Upper lobe of left lung (tissue), 4 donors: Measurements from ENCODE around the gene ALDH5A1.

ENCODE experiments used
- EP300 ChIP-seq, 4 donors: sonication (generic); formaldehyde crosslinking; IDR thresholded peaks; one replicate each; pipeline ENCODE4 v1.5.1; 2017; ENCODE audit warnings: antibody characterized with exemption in 4 of 4, control low read depth in 2 of 4
- POLR2A ChIP-seq, 4 donors: fragments of 450-650 bp; IDR thresholded peaks; one replicate each; pipeline ENCODE4 v1.5.1; 2016 to 2017; ENCODE audit warnings: antibody characterized with exemption in 4 of 4, mild to moderate bottlenecking in 2 of 4
- POLR2AphosphoS5 ChIP-seq, 2 donors: sonication (generic); formaldehyde crosslinking; IDR thresholded peaks; one replicate each; pipeline ENCODE4 v1.5.1; 2017; ENCODE audit warnings: antibody characterized with exemption in 2 of 2
- TF ChIP-seq, protein P1 (sequence below), 6 experiments: fragments of 450-650 bp in 4 of 6; fragments of 200-600 bp in 2 of 6; sonication (generic) in 2 of 6; IDR thresholded peaks; one replicate each; pipeline ENCODE4 v1.5.1; 2016 to 2019; ENCODE audit warnings: antibody characterized with exemption in 6 of 6

DNA sequence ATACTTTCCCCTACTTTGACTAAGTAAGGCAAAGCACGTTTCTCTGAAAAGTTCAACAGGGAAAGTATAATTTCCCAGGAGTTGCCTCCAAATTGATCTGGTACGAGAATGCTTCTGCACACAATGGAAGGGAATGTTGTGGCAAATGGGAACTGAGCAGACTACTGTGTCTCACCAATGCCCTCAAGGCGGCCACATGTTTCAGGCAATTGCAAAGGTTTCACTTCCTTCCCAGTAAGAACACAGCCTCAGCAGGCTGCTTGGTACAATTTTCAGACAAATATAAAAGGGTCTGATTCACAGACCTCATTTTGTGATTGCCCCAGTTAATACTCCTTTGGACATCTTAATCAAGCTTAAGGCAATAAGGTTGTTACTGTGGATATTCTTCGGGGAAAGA lies 80.0 kb downstream of the ALDH5A1 start:
- TF ChIP-seq, protein P1, sequence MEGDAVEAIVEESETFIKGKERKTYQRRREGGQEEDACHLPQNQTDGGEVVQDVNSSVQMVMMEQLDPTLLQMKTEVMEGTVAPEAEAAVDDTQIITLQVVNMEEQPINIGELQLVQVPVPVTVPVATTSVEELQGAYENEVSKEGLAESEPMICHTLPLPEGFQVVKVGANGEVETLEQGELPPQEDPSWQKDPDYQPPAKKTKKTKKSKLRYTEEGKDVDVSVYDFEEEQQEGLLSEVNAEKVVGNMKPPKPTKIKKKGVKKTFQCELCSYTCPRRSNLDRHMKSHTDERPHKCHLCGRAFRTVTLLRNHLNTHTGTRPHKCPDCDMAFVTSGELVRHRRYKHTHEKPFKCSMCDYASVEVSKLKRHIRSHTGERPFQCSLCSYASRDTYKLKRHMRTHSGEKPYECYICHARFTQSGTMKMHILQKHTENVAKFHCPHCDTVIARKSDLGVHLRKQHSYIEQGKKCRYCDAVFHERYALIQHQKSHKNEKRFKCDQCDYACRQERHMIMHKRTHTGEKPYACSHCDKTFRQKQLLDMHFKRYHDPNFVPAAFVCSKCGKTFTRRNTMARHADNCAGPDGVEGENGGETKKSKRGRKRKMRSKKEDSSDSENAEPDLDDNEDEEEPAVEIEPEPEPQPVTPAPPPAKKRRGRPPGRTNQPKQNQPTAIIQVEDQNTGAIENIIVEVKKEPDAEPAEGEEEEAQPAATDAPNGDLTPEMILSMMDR (IDR thresholded peaks at IDR 0.05) = no peak
- no peak for TF ChIP-seq POLR2A (IDR thresholded peaks at IDR 0.05)
- no peak for TF ChIP-seq POLR2AphosphoS5 (IDR thresholded peaks at IDR 0.05)
- TF ChIP-seq EP300 (IDR thresholded peaks at IDR 0.05) = no peak
